Left renal pelvis (tissue), 4 donors: Measurements from ENCODE around the gene P2RY4. TPM values are rescaled to one million over a fixed set of nuclear protein-coding genes. Genes with fewer than 3 reads are reported as not detected.
"Not testable (repeated sequence)": the region's sequence is repeated elsewhere in the genome, so short reads cannot be mapped to it uniquely, and the experiment has no call there.

ENCODE experiments used
- DNase-seq, 4 donors: peaks; one replicate each; pipeline ENCODE4 v3.0.0-alpha.2; 2013; ENCODE audit warnings: low read depth in 4 of 4, low spot score in 3 of 4
- polyA plus RNA-seq, 4 donors: library from polyadenylated mRNA; unstranded; fragments of 120-200 nt; gene quantifications; one replicate each; pipeline ENCODE4 v1.2.1, GENCODE V29; 2013; ENCODE audit not compliant: insufficient read length in 4 of 4

The P2RY4 gene
- polyA plus RNA-seq, 4 donors: 0.14 to 0.27 (median 0.21) TPM

DNA sequence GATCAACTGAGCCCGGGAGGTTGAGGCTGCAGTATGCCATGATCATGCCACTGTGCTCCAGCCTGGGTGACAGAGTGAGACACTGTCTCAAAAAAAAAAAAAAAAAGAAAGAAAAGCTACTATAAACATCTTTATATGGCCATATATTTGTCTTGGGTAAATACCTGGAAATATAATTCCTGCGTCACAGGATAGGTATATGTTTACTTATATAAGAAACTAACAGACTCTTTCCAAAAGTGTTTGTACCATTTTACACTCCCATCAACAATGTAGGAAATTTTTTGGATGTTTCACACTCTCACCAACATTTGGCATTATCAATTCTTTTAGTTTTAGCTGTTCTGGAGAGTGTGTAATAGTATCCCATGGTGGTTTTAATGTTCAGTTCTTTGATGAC lies 12.8 kb downstream of the P2RY4 start:
- DNase-seq: no peak

DNA sequence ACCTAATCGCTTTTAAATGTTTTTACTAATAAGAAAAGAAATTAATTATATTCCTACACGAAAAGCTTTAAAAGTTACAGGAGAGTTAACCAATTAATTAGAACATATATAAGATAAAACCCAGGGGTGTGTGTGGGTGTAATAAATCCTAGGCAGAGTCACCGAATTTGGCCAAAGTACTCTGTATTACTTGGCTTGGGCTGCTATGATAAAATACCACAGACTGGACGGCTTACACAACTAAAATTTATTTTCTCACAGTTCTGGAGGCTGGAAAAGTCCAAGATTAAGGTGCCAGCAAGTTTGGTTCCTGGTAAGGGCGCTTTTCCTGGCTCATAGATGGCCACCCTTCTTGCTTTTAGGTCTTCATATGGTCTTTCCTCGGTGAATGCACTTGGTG lies 15.1 kb downstream of the P2RY4 start:
- no peak for DNase-seq

DNA sequence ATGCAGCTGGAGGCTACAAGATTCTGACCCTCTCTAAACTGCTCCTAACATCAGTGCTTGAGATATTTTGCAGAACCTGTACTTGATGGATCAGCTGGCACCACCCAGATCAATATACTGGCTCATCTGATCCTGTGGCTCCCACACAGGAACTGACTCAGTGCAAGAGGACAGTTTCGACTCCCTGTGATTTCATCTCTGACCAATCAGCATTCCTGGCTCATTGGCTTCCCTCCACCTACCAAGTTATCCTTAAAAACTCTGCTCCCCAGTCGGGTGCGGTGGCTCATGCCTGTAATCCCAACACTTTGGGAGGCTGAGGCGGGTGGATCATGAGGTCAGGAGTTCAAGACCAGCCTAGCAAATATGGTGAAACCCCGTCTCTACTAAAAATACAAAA lies 16.4 kb downstream of the P2RY4 start:
- DNase-seq: not testable (repeated sequence)

DNA sequence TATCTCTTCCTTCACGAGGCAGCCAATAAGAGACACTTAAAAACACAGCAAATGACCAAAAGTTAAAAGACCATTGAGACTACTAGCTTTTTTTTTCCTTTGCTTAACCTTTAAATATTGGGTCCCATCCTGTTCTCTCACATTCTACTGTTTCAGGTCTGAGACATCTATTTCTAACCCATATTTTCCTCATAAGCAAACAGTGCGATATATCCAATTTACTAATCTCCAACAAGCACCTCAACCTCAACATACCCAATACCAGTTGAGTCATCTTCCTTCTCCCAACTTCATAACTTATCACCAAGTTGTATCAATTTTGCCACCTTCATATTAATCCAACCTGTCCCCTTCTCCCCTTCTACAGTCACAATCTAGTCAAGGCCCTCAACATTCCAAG lies 18.5 kb downstream of the P2RY4 start:
- DNase-seq: no peak

DNA sequence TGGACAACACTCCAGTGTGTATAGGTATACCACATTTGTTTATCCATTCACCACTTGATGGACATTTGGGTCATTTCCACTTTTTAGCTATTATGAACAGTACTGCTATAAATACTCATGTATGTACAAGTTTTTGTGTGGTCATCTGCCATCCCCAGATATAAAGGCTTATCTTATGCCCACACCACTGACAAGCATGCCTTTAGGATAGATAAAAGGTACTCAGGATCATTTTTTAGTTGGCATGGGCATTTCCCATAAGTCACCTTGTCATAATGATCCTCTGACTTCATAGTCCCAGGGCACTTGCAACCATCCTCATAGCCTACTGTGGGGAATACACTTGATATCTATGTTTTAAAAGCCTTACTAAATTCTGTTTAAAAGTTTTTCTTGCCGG lies 19.3 kb downstream of the P2RY4 start:
- DNase-seq: no peak

DNA sequence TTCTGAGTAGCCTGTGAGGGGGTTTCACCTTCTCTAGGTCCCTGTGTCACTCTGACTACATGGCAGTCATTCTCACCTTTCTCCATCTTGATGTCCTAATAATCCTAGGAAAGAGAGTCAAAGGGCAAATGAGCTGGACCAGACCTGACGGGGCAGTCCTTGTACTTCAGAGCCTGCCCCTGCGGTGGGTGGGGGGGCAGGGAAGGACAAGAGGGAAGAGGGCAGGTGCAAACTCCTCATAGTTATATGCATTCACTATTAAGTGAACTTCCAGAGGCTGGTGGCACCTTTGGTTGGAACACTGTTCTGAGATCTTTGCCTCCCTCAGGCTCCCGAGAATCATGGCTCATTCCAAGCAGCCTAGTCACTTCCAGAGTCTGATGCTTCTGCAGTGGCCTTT lies 25.6 kb downstream of the P2RY4 start, which contains the start of gene AWAT1:
Gene AWAT1, plus strand, starts transcription at position 301 of the 400 bp plus-strand sequence. Its CDS starts 41 bp downstream, at position 342.
- DNase-seq: no peak

DNA sequence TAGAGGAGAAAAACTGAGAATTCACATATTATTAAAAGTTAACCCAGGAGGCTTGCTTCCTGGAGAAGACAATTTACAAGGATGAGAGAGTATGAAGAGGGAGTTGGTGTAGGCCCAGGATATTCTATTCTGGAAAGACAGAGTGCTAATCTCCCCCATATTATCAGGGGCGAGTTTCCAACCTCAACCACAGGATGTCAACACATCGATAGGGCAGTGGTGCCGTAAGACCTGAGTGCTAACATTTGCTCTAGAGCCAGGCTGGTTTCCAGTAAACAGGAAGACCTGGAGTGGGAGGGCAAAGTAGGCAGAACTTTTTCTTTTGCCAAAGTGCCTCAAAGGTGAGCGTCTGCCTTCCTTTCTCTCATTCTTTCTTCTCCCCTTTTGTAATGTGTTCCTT lies 28.3 kb downstream of the P2RY4 start:
- DNase-seq: no peak

DNA sequence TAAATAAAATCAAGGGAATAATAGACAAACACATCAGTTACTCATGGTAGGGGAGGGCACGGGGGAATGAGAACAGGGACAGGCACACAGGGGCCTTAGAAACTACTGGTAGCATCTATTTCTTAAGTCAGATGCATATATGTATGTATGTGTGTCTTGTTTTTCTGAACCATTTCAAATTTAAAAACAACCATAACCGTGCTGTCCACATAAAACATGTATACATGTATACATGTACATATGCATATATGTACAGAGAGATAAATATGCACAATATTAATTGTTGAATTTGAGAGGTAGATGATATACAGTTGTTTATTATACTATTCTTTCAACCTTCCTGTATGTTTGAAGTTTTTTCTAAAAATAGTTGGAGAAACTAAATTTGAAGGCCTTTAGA lies 33.3 kb downstream of the P2RY4 start:
- no peak for DNase-seq

DNA sequence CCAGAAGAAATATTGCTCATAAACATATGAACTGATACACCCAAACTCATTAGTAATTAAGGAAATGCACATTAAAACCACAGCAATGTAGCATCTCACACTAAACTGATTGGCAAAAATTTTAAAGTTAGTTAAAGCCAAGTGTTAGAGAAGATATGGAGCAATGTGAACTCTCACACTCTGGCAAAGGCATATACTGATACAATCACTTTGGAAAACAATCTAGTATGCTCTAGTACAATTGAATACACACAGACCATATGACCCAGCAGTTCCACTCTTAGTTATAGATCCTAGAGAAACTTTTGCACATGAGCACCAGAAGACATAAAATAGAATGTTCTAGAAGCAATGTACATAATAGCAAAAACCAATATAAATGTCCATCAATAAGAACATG lies 34.0 kb downstream of the P2RY4 start:
- no peak for DNase-seq

DNA sequence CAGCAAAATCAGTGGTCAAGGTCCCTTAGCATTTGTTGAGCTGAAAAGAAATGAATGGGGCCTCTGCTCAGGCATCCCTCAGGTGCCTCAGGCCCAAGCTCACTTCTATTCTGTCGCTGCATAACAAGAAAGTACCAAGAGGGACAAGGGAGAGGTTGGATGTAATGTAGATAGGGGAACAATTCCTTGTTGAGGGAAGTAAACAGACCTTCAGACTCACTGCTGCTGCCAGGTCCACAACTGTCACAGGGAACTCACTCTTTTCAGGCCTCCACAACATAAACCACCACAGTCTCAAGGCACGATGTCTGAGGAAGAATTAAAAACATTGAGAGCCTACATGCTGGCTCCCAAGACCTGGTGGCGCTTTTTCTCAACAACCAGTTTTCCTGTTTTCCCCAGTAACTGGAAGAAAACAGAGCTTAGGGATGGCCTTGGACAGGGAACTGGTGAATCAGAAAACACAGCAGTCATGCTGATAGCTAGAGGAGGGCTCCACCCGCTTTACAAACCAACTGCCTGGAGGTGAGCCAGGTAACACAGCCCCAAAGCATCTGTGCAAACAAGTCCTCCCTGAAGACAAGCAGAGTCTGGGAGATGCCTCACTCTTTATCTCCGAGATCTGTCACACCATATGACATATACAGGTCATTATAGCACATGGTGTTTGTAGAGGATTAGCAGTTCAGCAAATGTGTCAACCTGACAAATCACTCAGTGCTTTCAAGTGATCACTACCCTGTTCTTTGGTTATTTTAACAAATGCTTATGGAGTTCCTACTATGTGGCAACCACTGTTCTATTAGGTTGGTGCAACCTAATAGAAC lies 39.9 kb downstream of the P2RY4 start:
- DNase-seq: no peak

DNA sequence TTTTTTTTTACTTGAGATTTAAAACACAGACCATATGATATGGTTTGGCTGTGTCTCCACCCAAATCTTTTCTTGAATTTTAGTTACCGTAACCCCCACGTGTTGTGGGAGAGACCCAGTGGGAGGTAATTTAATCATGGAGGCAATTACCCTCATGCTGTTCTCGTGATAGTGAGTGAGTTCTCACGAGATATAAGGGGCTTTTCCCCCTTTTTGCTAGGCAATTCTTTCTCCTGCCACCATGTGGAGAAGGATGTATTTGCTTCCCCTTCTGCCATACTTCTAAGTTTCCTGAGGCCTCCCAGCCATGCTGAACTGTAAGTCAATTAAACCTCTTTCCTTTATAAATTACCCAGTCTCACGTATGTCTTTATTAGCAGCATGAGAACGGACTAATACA lies 50.4 kb downstream of the P2RY4 start:
- DNase-seq: not testable (repeated sequence)

DNA sequence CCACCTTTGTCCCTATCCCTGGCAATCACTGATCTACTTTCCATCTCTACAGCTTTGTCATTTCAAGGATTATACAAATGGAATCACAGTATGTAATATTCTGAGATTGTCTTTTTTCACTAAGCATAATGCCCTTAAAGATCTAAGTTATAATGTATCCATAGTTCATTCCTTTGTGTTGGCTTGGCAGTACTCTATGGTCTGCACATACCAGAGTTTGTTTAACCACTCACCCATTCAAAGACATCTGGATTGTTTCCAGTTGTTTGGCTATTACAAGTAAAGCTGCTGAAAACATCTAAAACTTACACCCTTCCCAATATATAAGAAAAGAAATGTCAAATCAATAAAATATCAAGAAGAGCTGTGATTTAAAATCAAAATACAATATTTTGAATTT lies 51.5 kb downstream of the P2RY4 start:
- DNase-seq: no peak

Other genes with a start within 250 kb of the P2RY4 start
- not detected for gene AWAT2, start 210.3 kb downstream of the P2RY4 start, polyA plus RNA-seq
- under 1 TPM in 1 of 4 donors, not detected in 3; 0.09 TPM for gene OTUD6A, start 197.7 kb downstream of the P2RY4 start, polyA plus RNA-seq
- 100 to 1,000 TPM in 2 of 4 donors, 10 to 100 TPM in 2; 86.7 to 109 (median 98.2) TPM for gene IGBP1, start 126.8 kb downstream of the P2RY4 start, polyA plus RNA-seq
- not detected for gene DGAT2L6, start 82.7 kb downstream of the P2RY4 start, polyA plus RNA-seq
- gene AWAT1, start 25.5 kb downstream of the P2RY4 start, polyA plus RNA-seq: not detected
- 1 to 10 TPM in 1 of 4 donors, under 1 TPM in 3; 0.23 to 1.2 (median 0.51) TPM for gene ARR3, start 8.1 kb upstream of the P2RY4 start, polyA plus RNA-seq
- 1 to 10 TPM in 1 of 4 donors, under 1 TPM in 3; 0.66 to 1.1 (median 0.86) TPM for gene RAB41, start 22.0 kb upstream of the P2RY4 start, polyA plus RNA-seq
- 10 to 100 TPM; 48.4 to 57.9 (median 55.1) TPM for gene PDZD11, start 29.7 kb upstream of the P2RY4 start, polyA plus RNA-seq
- gene KIF4A, start 29.9 kb upstream of the P2RY4 start, polyA plus RNA-seq: 10 to 100 TPM; 14.1 to 18.7 (median 16.8) TPM
- 1 to 10 TPM in 3 of 4 donors, under 1 TPM in 1; 0.37 to 2.4 (median 1.5) TPM for gene GDPD2, start 163.1 kb upstream of the P2RY4 start, polyA plus RNA-seq
- 10 to 100 TPM; 31.2 to 45.6 (median 42.1) TPM for gene DLG3, start 184.6 kb upstream of the P2RY4 start, polyA plus RNA-seq